Spleen (tissue), 11 donors: Measurements from ENCODE around the gene CD164. TPM values are rescaled to one million over a fixed set of nuclear protein-coding genes. Genes with fewer than 3 reads are reported as not detected.

Experiments used
- DNase-seq: peaks from one replicate; pipeline ENCODE4 v3.0.0-alpha.2; 2020
- H3K27ac ChIP-seq, 8 donors: fragments of 200-600 bp; sonication (generic) in 7 of 8; 1 replicate in 4 of 8; 2 replicates in 4 of 8; pipeline versions ENCODE4 v1.5.0 to v1.8.0; 2016 to 2021; ENCODE audit warnings: inconsistent platforms in 4 of 8, mild to moderate bottlenecking in 4 of 8, moderate library complexity in 1 of 8
- H3K27me3 ChIP-seq, 7 donors: fragments of 200-600 bp; sonication (generic) in 6 of 7; replicated peaks in 1 of 7; 1 replicate in 4 of 7; 2 replicates in 3 of 7; pipeline versions ENCODE4 v1.5.0 to v1.8.0; 2016 to 2021; ENCODE audit warnings: inconsistent platforms in 3 of 7, mild to moderate bottlenecking in 1 of 7
- H3K36me3 ChIP-seq, 6 donors: fragments of 200-600 bp; sonication (generic) in 5 of 6; 1 replicate in 4 of 6; 2 replicates in 2 of 6; pipeline versions ENCODE4 v1.5.0 to v1.8.0; 2016 to 2021; ENCODE audit warnings: inconsistent platforms in 2 of 6
- H3K4me1 ChIP-seq, 6 donors: fragments of 200-600 bp; sonication (generic) in 5 of 6; 1 replicate in 3 of 6; 2 replicates in 3 of 6; pipeline versions ENCODE4 v1.5.0 to v1.8.0; 2016 to 2021; ENCODE audit warnings: inconsistent platforms in 3 of 6
- H3K4me3 ChIP-seq, 8 donors: fragments of 200-600 bp; sonication (generic) in 7 of 8; 1 replicate in 4 of 8; 2 replicates in 4 of 8; pipeline versions ENCODE4 v1.5.0 to v1.8.0; 2016 to 2021; ENCODE audit warnings: inconsistent platforms in 4 of 8, mild to moderate bottlenecking in 4 of 8, moderate library complexity in 2 of 8
- H3K9me3 ChIP-seq, 8 donors: fragments of 200-600 bp; sonication (generic) in 7 of 8; 1 replicate in 4 of 8; 2 replicates in 4 of 8; pipeline versions ENCODE4 v1.5.0 to v1.8.0; 2016 to 2021; ENCODE audit warnings: inconsistent platforms in 4 of 8
- POLR2A ChIP-seq, 3 donors: fragments of 450-650 bp; IDR thresholded peaks; one replicate each; pipeline ENCODE4 v1.5.1; 2017; ENCODE audit warnings: antibody characterized with exemption in 3 of 3, mild to moderate bottlenecking in 1 of 3
- POLR2AphosphoS5 ChIP-seq, 3 donors: sonication (generic); formaldehyde crosslinking; IDR thresholded peaks; one replicate each; pipeline ENCODE4 v1.5.1; 2017; ENCODE audit warnings: antibody characterized with exemption in 3 of 3
- WGBS, 5 donors: extraction: QIAGEN DNeasy Blood & Tissue Kit in 3 of 5; methylation state at CpG; one replicate each; pipeline versions ENCODE4 v1.1.5 to v1.1.7; 2013 to 2018; 5-methylcytosine and 5-hydroxymethylcytosine counted together
- intact Hi-C: fragments of 100-400 bp; cut with DNase I; formaldehyde crosslinking; loops from one replicate; pipeline ENCODE4 v1.15.0; 2023; ENCODE audit warnings: low total_unique reads
- polyA plus RNA-seq, 3 donors: library from polyadenylated mRNA; stranded (reverse); fragments of 200-250 nt; gene quantifications; one replicate each; pipeline ENCODE4 v1.2.1, GENCODE V29; 2013
- total RNA-seq, 7 donors: library from RNA; depleted of rRNA in 3 of 7; stranded (reverse); fragments of >200 nt in 3 of 7; fragmentation: NEBNext Ultra II Directional in 4 of 7; extraction: Animal tissue kit (Norgen Biotek cat#: 25700) in 4 of 7; gene quantifications; one replicate each; pipeline versions ENCODE4 v1.1.0 to v1.2.1, GENCODE V29; 2016 to 2021
- TF ChIP-seq, protein P1 (sequence below), 11 experiments: fragments of 200-600 bp in 7 of 11; fragments of 450-650 bp in 4 of 11; sonication (generic) in 4 of 11; IDR thresholded peaks in 8 of 11; conservative IDR thresholded peaks in 3 of 11; 1 replicate in 7 of 11; 2 replicates in 4 of 11; pipeline versions ENCODE4 v1.4.0 to v1.8.0; 2016 to 2021; ENCODE audit warnings: antibody characterized with exemption in 11 of 11, inconsistent platforms in 4 of 11, mild to moderate bottlenecking in 1 of 11
- donor health status: healthy with polysubstance abuse.
- donor health status: DM: no; HTN: no; CAD: no; lungs with moderate emphysema.
- donor health status: DM: no; HTN: no; CAD: no.
- donor health status: Bipolar disorder and iron deficiency.
- donor health status: healthy.
- donor health status: DM: no; HTN: no; CAD: no.
- donor health status: DM: yes; HTN: yes; CAD: no.

CD164 gene
- total and polyA plus RNA-seq, 10 donors, result 79.4 to 249 (median 210) TPM

- Histone ChIP-seq H3K4me3 (peak overlapping the region in 1 of 8 donors; percentile 9), H3K27me3 (no peaks in the 10 kb centered on the region), H3K36me3 (peaks cover 0 to 100% (median 76%) of the 10 kb centered on the region in 6 donors), H3K9me3 (no peaks in the 10 kb centered on the region), H3K4me1 (peaks cover 16 to 92% (median 62%) of the 10 kb centered on the region in 6 donors), H3K27ac (peak overlapping the region in 6 of 8 donors; percentile 12 to 64 (median 52))
- intact Hi-C loops, result no loop called here
- TF ChIP-seq, protein P1, sequence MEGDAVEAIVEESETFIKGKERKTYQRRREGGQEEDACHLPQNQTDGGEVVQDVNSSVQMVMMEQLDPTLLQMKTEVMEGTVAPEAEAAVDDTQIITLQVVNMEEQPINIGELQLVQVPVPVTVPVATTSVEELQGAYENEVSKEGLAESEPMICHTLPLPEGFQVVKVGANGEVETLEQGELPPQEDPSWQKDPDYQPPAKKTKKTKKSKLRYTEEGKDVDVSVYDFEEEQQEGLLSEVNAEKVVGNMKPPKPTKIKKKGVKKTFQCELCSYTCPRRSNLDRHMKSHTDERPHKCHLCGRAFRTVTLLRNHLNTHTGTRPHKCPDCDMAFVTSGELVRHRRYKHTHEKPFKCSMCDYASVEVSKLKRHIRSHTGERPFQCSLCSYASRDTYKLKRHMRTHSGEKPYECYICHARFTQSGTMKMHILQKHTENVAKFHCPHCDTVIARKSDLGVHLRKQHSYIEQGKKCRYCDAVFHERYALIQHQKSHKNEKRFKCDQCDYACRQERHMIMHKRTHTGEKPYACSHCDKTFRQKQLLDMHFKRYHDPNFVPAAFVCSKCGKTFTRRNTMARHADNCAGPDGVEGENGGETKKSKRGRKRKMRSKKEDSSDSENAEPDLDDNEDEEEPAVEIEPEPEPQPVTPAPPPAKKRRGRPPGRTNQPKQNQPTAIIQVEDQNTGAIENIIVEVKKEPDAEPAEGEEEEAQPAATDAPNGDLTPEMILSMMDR (IDR thresholded peaks at IDR 0.05 in 8 of 11, conservative IDR thresholded peaks at IDR 0.05 in 3 of 11), result no peak
- TF ChIP-seq POLR2AphosphoS5 (IDR thresholded peaks at IDR 0.05) (no peak), POLR2A (IDR thresholded peaks at IDR 0.05) (no peak)
- 45 to 67% (median 55%) methylated on average over 4 of the region's 4 CpGs for WGBS, 5 donors
- DNase-seq, result no peak
Measured at GRCh38 chr6:109373331-109373730, 8.9 kb downstream of the CD164 start.

GRCh38 chr6:109372130-109372529 lies 10.1 kb downstream of the CD164 start:
- 34 to 60% (median 47%) methylated on average over 2 of the region's 2 CpGs for WGBS, 5 donors
- H3K36me3 ChIP-seq, result peaks cover 0 to 100% (median 81%) of the 10 kb centered on the region in 6 donors
- intact Hi-C loops, result no loop called here

GRCh38 chr6:109370792-109371191 lies 11.5 kb downstream of the CD164 start:
- intact Hi-C loops, result no loop called here
- no peaks in the 10 kb centered on the region for H3K27me3 ChIP-seq
- DNase-seq, result no peak
- H3K36me3 ChIP-seq, result peaks cover 0 to 100% (median 80%) of the 10 kb centered on the region in 6 donors
- WGBS, 5 donors, result 65 to 79% (median 75%) methylated on average over 3 of the region's 3 CpGs
- no peaks in the 10 kb centered on the region for H3K9me3 ChIP-seq
- H3K27ac ChIP-seq, result no peak overlapping the region
- H3K4me1 ChIP-seq, result peaks cover 4 to 81% (median 38%) of the 10 kb centered on the region in 6 donors
- no peak for TF ChIP-seq POLR2A (IDR thresholded peaks at IDR 0.05)
- TF ChIP-seq, protein P1 (IDR thresholded peaks at IDR 0.05 in 8 of 11, conservative IDR thresholded peaks at IDR 0.05 in 3 of 11), result no peak
- TF ChIP-seq POLR2AphosphoS5 (IDR thresholded peaks at IDR 0.05), result no peak
- H3K4me3 ChIP-seq, result no peak overlapping the region

More at GRCh38 chr6:109372130-109372529, 10.1 kb downstream of the CD164 start:
- Histone ChIP-seq H3K4me3 (no peak overlapping the region), H3K27me3 (no peaks in the 10 kb centered on the region), H3K27ac (peak overlapping the region in 4 of 8 donors; percentile 46 to 64 (median 58)), H3K4me1 (peaks cover 5 to 88% (median 51%) of the 10 kb centered on the region in 6 donors), H3K9me3 (no peaks in the 10 kb centered on the region)
- TF ChIP-seq POLR2A (IDR thresholded peaks at IDR 0.05), result no peak
- TF ChIP-seq POLR2AphosphoS5 (IDR thresholded peaks at IDR 0.05), result no peak
- TF ChIP-seq, protein P1 (IDR thresholded peaks at IDR 0.05 in 8 of 11, conservative IDR thresholded peaks at IDR 0.05 in 3 of 11), result no peak
- no peak for DNase-seq

GRCh38 chr6:109370336-109370735 lies 11.9 kb downstream of the CD164 start:
- intact Hi-C loops, result no loop called here
- no peak for TF ChIP-seq POLR2AphosphoS5 (IDR thresholded peaks at IDR 0.05)
- no peak for TF ChIP-seq POLR2A (IDR thresholded peaks at IDR 0.05)
- TF ChIP-seq, protein P1 (IDR thresholded peaks at IDR 0.05 in 8 of 11, conservative IDR thresholded peaks at IDR 0.05 in 3 of 11), result no peak
- H3K27ac ChIP-seq, result no peak overlapping the region
- 59 to 92% (median 86%) methylated on average over 1 of the region's 1 CpG for WGBS, 5 donors
- no peak overlapping the region for H3K4me3 ChIP-seq
- DNase-seq, result no peak
- H3K36me3 ChIP-seq, result peaks cover 0 to 100% (median 78%) of the 10 kb centered on the region in 6 donors
- H3K4me1 ChIP-seq, result peaks cover 4 to 77% (median 35%) of the 10 kb centered on the region in 6 donors
- no peaks in the 10 kb centered on the region for H3K27me3 ChIP-seq
- H3K9me3 ChIP-seq, result no peaks in the 10 kb centered on the region
